ENCODE results near the gene SMOC2. TPM values are rescaled to one million over a fixed set of nuclear protein-coding genes. Genes with fewer than 3 reads are reported as not detected.
A peak's percentile ranks its signal among the peaks of the same experiment; 100 is the strongest.

The SMOC2 gene
- total RNA-seq, 8 experiments from 2014 or later: 0.15 to 31.4 (median 0.94) TPM; not detected in 2

DNA sequence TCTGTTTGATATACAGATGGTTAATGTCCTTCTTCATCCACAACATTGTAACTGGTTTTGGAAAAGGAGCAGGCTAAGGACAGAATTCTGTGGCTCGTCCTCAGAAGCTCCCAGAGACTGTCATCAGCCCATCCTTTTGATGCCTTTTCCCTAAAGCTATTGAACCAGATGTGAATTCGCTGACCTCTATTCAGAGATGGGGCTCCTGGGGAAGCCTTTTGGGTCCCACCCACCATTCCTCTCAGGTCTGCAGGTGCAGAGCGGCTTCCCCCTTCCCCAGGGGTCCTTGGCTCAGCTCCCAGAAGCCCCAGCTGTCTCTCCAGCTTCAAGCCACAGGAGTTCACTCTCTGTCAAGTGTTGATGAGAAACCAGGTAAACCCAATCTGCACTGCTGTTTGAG is 191.7 kb downstream of the SMOC2 start:
- in situ Hi-C loops (cut with MboI; ENCODE audit: low pct_unique_long_range_greater_than_20kb in 2 of 9, low sequenced_read_pairs in 9 of 9, unreplicated experiment in 9 of 9): no loop called here
- no peak for ATAC-seq (replicated peaks in 6 of 8)
- Histone ChIP-seq H3K4me3 (no peak overlapping the region), H3K27ac (no peak overlapping the region), H3K4me1 (replicated peaks in 1 of 2) (peaks cover 15% of the 10 kb centered on the region in 2 donors)
- 8 to 94% (median 79%) methylated on average over 1 to 3 of the region's 3 CpGs; no CpG with 5 or more reads in 3 of the 10 experiments for WGBS, 10 experiments

DNA sequence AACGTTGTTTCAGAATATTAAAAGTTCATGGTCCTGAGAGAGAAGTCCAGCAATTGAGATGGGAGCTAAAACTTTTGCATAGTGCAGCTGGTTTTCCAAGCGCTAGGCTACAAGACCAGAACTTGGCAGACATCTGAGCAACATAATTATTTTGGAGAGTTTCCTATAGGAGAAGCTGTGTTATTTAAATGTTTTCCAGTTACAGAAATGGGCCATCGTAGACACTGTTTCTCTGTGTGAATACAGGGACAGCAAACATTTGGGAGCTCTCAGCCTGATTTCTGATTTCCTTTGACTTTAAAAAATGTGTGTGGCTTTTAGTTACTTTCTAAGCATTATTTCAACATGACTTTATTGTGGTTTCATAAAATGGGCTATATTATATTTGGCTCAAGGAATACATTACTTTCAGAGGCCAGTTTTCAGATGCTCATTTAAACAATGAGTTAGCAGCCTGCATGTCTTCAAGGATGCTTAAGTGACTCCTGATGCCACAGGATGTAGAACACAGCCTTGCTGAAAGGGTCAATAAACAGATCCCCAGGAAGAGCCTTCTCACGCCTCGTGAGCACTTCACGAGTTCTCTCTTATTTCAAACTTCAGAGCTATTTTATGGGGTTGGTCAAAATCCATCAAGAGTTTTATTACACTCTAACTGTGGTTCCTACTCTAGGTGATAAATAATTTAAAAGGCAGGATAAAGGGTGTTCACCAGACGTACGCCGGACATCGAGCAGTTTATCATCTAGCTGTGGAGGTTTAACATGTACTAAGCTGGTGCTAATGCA is 193.8 kb downstream of the SMOC2 start:
- no peak overlapping the region for H3K27ac ChIP-seq
- H3K4me3 ChIP-seq: no peak overlapping the region
- H3K4me1 ChIP-seq (replicated peaks in 1 of 2): peaks cover 23 to 25% of the 10 kb centered on the region in 2 donors
- 0 to 89% (median 78%) methylated on average over 1 to 10 of the region's 10 CpGs for WGBS, 10 experiments
- peak in 1 of 8 experiments; percentile 42 for ATAC-seq (replicated peaks in 6 of 8)
- in situ Hi-C loops (cut with MboI; ENCODE audit: low pct_unique_long_range_greater_than_20kb in 2 of 9, low sequenced_read_pairs in 9 of 9, unreplicated experiment in 9 of 9): no loop called here

DNA sequence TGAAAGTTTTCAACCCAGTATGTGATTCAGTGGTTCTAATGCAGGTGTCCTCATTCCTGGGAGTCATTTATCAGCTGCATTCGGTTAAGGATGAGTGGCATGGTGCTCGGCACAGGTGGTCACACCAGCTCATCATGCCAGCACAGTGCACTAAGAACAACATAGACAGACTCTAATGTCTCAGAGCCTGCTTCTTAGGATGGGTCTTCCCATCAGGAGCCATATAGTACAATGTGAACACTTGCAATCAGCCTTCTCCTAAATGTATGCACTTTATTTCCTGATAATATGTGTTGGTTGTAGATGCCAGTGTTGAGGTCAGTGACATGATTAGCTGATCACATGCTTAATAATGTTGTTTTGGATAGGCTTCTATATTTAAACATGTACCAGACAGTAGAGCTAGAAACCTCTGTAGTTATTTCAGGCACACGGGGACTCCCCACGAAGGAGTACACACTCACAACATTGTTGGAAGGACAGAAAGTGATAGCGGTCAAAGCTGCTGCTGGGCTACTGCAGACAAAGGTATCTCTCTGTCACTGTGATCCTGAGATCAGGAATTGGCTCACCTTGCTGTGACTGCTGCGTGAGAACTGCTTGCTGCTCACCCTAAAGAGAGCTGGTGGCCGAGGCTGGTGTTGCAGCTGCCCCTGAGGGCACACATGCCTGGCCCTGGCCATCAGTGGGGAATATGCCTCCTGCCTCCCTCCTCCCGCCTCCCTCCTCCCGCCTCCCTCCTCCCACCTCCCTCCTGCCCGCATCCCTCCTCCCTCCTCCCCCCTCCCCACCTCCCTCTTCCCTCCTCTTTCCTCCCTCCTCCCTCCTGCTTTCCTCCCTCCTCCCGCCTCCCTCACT is 195.4 kb downstream of the SMOC2 start:
- in situ Hi-C loops (cut with MboI; ENCODE audit: low pct_unique_long_range_greater_than_20kb in 2 of 9, low sequenced_read_pairs in 9 of 9, unreplicated experiment in 9 of 9): no loop called here
- ATAC-seq (replicated peaks in 6 of 8): peak in 4 of 8 experiments; percentile 29 to 49 (median 44)

DNA sequence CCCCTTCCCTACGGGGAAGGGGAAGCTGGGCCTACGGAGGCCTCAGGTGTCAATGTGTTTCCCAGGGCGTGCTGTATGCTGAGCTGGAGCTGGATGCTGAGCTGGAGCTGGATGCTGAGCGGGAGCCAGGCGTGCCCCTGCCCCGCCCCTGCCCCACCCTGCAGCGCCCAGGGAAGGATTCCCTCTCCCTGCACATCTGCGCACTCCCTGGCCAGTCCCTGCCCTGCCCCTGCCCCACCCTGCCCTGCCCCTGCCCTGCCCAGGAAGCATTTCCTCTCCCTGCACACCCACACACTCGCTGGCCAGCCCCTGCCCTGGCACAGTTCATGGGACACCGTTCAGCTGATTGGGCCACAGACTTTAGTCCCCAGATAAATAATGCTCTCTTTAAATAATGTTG is 196.8 kb downstream of the SMOC2 start:
- no peak overlapping the region for H3K4me3 ChIP-seq
- WGBS, 10 experiments: 0 to 86% (median 40%) methylated on average over 1 to 2 of the region's 10 CpGs; no CpG with 5 or more reads in 7 of the 10 experiments
- peaks cover 10 to 23% of the 10 kb centered on the region in 2 donors for H3K4me1 ChIP-seq (replicated peaks in 1 of 2)
- ATAC-seq (replicated peaks in 6 of 8): no peak
- in situ Hi-C loops (cut with MboI; ENCODE audit: low pct_unique_long_range_greater_than_20kb in 2 of 9, low sequenced_read_pairs in 9 of 9, unreplicated experiment in 9 of 9): no loop called here
- no peak overlapping the region for H3K27ac ChIP-seq

More for the DNA sequence above, 195.4 kb downstream of the SMOC2 start:
- Histone ChIP-seq H3K4me1 (replicated peaks in 1 of 2) (peaks cover 12 to 23% of the 10 kb centered on the region in 2 donors), H3K27ac (no peak overlapping the region), H3K4me3 (no peak overlapping the region)
- WGBS, 10 experiments: 31 to 94% (median 67%) methylated on average over 1 to 5 of the region's 11 CpGs; no CpG with 5 or more reads in 3 of the 10 experiments

DNA sequence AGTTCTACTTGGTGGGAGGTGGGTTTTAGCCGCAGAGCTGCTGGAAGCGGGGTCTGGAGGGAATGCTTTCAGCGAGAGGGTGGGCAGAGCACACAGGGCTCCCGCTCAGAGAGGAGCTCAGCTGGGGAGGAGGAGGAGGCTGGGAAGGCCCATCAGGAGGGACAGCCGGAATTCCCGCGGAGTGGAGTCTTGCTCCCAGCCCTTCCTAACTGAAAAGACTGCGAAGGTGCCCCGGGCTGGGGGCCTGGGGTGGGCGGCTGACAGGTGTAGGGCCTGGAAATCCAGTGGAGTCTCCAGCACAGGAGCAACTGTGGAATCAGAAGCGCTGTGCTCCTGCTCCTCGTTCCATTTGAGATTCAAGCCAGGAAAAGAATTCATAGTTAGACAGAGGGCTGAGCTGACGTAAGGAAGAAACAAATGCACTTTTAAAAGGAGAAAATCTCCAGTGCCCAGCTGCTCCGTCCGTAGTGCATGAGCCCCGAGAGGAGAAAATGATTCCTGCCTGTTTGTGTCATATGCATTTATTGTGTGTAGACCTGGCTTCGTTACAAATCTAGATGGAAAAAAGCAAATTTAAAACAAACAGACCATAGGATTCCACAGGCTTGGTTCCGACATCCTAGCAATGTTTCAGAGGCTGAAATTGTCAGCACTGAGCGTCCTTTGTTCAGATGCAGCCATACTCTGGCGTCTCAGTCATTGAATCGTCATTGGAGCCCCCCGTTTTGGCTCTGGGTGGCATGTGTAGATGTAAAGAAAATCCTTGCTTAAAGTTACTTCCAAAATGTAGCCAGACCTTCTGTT is 197.7 kb downstream of the SMOC2 start:
- Histone ChIP-seq H3K4me3 (no peak overlapping the region), H3K27ac (peak overlapping the region in 1 of 2 donors; percentile 67), H3K4me1 (replicated peaks in 1 of 2) (peaks cover 10 to 23% of the 10 kb centered on the region in 2 donors)
- in situ Hi-C loops (cut with MboI; ENCODE audit: low pct_unique_long_range_greater_than_20kb in 2 of 9, low sequenced_read_pairs in 9 of 9, unreplicated experiment in 9 of 9): no loop called here
- 0 to 81% (median 58%) methylated on average over 1 to 18 of the region's 22 CpGs; no CpG with 5 or more reads in 2 of the 10 experiments for WGBS, 10 experiments
- ATAC-seq (replicated peaks in 6 of 8): peak in 5 of 8 experiments; percentile 49 to 92 (median 82)

DNA sequence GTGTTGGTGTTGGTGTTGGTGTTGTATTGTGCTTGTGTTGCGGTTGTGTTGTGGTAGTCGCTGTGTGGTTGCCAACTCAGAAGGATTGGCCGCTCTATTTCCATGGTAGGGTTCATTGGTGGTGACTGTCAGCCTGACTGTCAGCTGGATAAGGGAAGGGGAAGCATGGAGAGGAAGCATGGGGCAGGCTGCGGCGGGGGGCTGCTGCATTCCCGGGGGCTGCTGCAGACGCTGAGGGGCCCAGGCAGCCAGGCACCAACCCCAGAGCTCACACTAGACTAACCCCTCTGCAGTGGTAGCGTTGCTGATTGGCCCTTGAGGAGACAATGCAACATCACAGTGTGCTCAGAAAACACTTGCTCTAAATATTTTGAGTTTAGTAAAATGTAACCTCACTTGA is 199.2 kb downstream of the SMOC2 start:
- in situ Hi-C loops (cut with MboI; ENCODE audit: low pct_unique_long_range_greater_than_20kb in 2 of 9, low sequenced_read_pairs in 9 of 9, unreplicated experiment in 9 of 9): no loop called here
- 13 to 100% (median 76%) methylated on average over 2 to 5 of the region's 8 CpGs; no CpG with 5 or more reads in 5 of the 10 experiments for WGBS, 10 experiments
- no peak overlapping the region for H3K4me3 ChIP-seq
- H3K27ac ChIP-seq: no peak overlapping the region
- ATAC-seq (replicated peaks in 6 of 8): no peak
- peaks cover 10 to 23% of the 10 kb centered on the region in 2 donors for H3K4me1 ChIP-seq (replicated peaks in 1 of 2)

DNA sequence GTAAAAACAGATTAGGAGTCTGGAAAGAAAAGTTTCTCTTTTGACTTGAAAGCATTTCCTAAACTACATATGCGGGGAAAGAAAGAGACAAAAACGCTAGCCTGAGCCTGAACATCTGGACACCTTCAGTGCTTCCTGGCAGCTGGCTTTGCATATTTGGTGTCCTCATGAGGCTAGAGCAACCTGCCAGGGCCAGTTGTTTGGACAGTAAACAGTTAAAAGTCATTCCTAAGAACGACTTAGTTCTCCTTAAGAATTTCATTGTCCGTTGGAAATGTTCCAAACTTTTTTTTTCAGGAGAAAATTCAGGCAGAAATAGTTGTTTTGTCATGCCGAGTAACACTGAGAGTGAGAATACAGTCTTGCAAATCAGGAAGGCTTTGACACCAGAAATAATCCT is 199.8 kb downstream of the SMOC2 start:
- H3K4me3 ChIP-seq: no peak overlapping the region
- peaks cover 10 to 23% of the 10 kb centered on the region in 2 donors for H3K4me1 ChIP-seq (replicated peaks in 1 of 2)
- WGBS, 10 experiments: 0 to 59% (median 26%) methylated on average over 1 to 5 of the region's 5 CpGs
- in situ Hi-C loops (cut with MboI; ENCODE audit: low pct_unique_long_range_greater_than_20kb in 2 of 9, low sequenced_read_pairs in 9 of 9, unreplicated experiment in 9 of 9): no loop called here
- ATAC-seq (replicated peaks in 6 of 8): no peak
- no peak overlapping the region for H3K27ac ChIP-seq

DNA sequence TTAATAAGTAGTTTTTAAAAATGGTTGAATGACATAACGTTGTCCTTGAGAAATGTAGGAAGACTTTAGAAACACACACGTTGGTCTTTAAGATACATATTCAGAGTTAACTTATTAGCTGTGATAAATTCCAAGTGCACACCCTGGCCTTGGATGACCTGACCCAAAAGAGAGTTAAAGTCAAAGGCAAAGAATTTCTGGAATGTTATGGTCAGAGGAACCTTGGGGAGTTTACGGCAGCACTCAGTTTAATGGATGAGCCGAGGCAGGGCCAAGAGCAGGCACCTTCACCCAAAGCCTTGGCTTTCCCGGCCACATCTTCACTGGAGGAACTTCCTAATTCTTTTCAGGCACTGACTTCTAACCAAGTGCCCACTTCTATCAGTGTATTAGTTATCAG is 200.5 kb downstream of the SMOC2 start:
- 28 to 100% (median 86%) methylated on average over 1 to 5 of the region's 5 CpGs; no CpG with 5 or more reads in 1 of the 10 experiments for WGBS, 10 experiments
- in situ Hi-C loops (cut with MboI; ENCODE audit: low pct_unique_long_range_greater_than_20kb in 2 of 9, low sequenced_read_pairs in 9 of 9, unreplicated experiment in 9 of 9): no loop called here
- Histone ChIP-seq H3K4me1 (replicated peaks in 1 of 2) (peaks cover 10 to 23% of the 10 kb centered on the region in 2 donors), H3K27ac (no peak overlapping the region), H3K4me3 (no peak overlapping the region)
- ATAC-seq (replicated peaks in 6 of 8): no peak

DNA sequence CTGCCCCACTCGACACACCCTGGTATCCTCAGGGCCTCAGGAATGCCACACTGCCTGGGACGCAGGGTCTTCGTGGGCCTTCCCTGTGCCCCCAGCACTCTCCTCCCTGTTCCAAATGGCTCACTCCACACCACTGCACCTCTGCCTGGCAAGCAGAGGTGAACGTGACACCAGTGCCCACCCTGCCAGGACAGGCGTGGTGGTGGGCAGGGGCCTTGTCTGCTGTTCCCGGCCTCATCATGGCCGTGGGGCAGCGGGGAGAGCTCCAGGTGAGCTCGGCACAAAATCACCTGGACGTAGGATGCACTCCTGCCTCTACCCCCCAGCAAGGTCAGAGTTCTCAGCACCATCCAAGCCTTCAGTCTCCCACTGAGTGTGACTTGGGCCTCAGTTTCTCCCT is 202.4 kb downstream of the SMOC2 start:
- peaks cover 11 to 24% of the 10 kb centered on the region in 2 donors for H3K4me1 ChIP-seq (replicated peaks in 1 of 2)
- in situ Hi-C loops (cut with MboI; ENCODE audit: low pct_unique_long_range_greater_than_20kb in 2 of 9, low sequenced_read_pairs in 9 of 9, unreplicated experiment in 9 of 9): no loop called here
- 0 to 100% (median 90%) methylated on average over 1 to 2 of the region's 10 CpGs; no CpG with 5 or more reads in 4 of the 10 experiments for WGBS, 10 experiments
- no peak overlapping the region for H3K4me3 ChIP-seq
- H3K27ac ChIP-seq: no peak overlapping the region
- no peak for ATAC-seq (replicated peaks in 6 of 8)

DNA sequence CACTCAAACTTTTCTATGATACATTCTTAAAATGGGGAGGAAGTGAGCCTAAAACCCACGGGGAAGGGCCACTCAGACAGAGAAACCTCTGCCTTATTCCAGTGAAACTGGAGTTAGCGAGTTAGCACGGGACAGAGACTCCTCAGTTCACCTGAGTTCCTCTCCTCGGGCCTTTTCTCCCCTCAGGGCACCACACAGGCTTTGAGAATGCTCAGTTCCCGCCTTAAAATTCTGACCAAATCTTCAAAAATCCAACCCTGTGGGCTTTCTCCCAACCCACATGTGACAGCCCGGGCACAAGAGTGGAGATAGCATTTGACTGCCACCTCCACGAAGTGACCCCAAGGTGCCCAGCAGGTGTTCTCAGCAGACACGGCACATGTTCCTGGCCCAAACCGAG is 204.3 kb downstream of the SMOC2 start:
- Histone ChIP-seq H3K4me1 (replicated peaks in 1 of 2) (peaks cover 13 to 30% of the 10 kb centered on the region in 2 donors), H3K4me3 (no peak overlapping the region), H3K27ac (no peak overlapping the region)
- in situ Hi-C loops (cut with MboI; ENCODE audit: low pct_unique_long_range_greater_than_20kb in 2 of 9, low sequenced_read_pairs in 9 of 9, unreplicated experiment in 9 of 9): no loop called here
- ATAC-seq (replicated peaks in 6 of 8): no peak
- 17 to 90% (median 86%) methylated on average over 2 to 7 of the region's 9 CpGs; no CpG with 5 or more reads in 5 of the 10 experiments for WGBS, 10 experiments

DNA sequence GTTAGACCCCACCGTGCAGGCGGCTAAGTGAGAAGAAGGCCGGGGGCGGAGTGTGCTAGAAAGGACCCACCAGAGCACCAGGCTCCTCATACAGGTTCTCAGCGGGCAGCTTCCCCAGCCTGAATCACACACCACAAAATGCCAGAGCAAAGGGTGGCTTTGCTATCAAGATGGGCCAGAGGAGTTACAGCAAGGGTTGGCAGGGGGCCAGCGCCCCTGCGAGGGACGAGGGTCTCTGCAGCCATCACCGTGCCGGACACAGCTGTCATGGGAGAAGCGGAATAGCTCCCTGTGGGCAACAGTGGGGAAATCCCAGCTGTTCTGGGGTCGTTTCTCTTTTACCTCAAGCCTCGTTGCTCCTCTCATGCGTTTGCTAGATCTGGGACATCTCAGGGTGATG is 206.3 kb downstream of the SMOC2 start:
- Histone ChIP-seq H3K4me3 (no peak overlapping the region), H3K27ac (peak overlapping the region in 1 of 2 donors; percentile 35), H3K4me1 (replicated peaks in 1 of 2) (peaks cover 13 to 24% of the 10 kb centered on the region in 2 donors)
- in situ Hi-C loops (cut with MboI; ENCODE audit: low pct_unique_long_range_greater_than_20kb in 2 of 9, low sequenced_read_pairs in 9 of 9, unreplicated experiment in 9 of 9): no loop called here
- no peak for ATAC-seq (replicated peaks in 6 of 8)
- WGBS, 10 experiments: 8 to 73% (median 46%) methylated on average over 1 to 9 of the region's 14 CpGs; no CpG with 5 or more reads in 2 of the 10 experiments
